ENCODE measurements around the gene TUFM.
"Not testable (repeated sequence)": the region's sequence is repeated elsewhere in the genome, so short reads cannot be mapped to it uniquely, and the experiment has no call there.

Gene TUFM

GRCh38 chr16:28838558-28838918 is 7.6 kb downstream of the TUFM start:
- DNase-seq (ENCODE audit: low read depth) = no peak

- DNase-seq (ENCODE audit: low read depth) = no peak
Observed at GRCh38 chr16:28837672-28838557, 8.2 kb downstream of the TUFM start.

DNA sequence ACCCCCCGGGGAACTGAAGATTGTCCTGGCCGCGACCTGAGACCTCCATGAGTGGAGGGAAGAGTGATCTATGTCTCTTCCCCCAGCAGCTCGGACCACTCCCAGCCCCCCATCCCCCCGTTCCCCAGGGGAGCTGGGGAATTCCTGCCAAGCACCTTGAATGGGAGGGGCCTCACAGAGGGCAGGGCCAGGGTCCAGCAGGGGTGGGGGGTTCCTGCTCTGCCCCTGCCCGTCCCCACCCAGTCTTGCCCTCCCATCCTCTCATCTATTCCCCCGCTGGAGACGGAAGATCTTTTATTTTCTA is 9.4 kb downstream of the TUFM start:
- DNase-seq (ENCODE audit: low read depth) = no peak

GRCh38 chr16:28835864-28836760 is 10.0 kb downstream of the TUFM start:
- no peak for DNase-seq (ENCODE audit: low read depth)

DNA sequence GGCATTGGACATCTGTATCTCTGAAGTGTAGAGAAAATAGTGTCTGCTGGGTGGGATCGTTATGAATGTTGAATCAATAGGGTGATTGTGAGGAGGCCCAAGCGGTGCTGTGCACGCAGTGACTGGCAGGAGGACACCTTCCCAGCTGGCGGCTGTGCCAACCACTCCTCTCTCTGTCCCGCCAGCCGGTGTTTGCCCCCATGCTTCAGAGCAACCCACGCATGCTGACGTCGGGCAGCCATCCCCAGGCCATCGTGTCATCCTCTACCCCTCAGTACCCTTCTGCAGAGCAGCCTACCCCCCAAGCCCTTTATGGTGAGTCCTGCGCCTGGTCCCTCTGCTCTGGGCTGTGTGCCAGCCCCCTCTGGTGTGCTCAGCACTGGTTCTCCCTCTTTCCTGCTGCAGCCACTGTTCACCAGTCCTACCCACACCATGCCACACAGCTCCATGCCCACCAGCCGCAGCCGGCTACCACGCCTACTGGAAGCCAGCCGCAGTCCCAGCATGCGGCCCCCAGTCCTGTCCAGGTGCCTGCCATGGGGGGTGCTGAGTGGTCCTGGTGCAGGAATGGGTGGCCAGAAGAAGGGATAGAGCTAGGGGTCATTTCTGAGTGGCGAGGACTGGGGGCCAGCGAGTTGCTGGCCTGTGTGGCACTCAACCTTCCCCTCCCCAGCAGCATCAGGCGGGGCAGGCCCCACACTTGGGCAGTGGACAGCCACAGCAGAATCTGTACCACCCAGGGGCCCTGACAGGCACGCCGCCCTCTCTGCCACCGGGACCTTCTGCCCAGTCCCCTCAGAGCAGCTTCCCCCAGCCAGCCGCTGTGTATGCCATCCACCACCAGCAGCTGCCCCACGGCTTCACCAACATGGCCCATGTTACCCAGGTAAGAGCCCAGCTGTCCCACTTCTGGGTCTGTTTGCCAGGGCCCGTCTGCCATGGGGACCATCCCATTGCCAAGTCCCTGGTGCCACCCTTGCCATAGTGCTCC is 11.0 kb downstream of the TUFM start:
- no peak for DNase-seq (ENCODE audit: low read depth)

- DNase-seq (ENCODE audit: low read depth) = no peak
Observed at GRCh38 chr16:28834349-28834748, 11.8 kb downstream of the TUFM start.

- no peak for DNase-seq (ENCODE audit: low read depth)
Observed at GRCh38 chr16:28830531-28830930, 15.6 kb downstream of the TUFM start.

DNA sequence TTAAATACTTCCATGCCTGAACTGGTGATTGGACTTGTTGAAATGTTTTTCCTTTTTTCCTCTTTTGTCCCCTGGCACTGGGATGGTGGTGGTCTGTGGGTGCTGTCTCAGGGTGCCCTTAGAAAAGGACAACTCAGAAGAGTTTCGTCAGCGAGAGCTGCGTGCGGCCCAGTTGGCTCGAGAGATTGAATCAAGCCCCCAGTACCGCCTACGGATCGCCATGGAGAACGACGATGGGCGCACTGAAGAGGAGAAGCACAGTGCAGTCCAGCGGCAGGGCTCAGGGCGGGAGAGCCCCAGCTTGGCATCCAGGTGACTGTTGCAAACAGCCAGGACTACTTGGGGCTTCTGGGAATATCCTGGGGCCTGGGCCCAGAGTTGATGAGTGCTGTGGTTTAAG is 16.4 kb downstream of the TUFM start:
- DNase-seq (ENCODE audit: low read depth) = no peak

- no peak for DNase-seq (ENCODE audit: low read depth)
Observed at GRCh38 chr16:28826141-28826540, 20.0 kb downstream of the TUFM start.

GRCh38 chr16:28824717-28824973 is 21.5 kb downstream of the TUFM start:
- DNase-seq (ENCODE audit: low read depth) = no peak

DNA sequence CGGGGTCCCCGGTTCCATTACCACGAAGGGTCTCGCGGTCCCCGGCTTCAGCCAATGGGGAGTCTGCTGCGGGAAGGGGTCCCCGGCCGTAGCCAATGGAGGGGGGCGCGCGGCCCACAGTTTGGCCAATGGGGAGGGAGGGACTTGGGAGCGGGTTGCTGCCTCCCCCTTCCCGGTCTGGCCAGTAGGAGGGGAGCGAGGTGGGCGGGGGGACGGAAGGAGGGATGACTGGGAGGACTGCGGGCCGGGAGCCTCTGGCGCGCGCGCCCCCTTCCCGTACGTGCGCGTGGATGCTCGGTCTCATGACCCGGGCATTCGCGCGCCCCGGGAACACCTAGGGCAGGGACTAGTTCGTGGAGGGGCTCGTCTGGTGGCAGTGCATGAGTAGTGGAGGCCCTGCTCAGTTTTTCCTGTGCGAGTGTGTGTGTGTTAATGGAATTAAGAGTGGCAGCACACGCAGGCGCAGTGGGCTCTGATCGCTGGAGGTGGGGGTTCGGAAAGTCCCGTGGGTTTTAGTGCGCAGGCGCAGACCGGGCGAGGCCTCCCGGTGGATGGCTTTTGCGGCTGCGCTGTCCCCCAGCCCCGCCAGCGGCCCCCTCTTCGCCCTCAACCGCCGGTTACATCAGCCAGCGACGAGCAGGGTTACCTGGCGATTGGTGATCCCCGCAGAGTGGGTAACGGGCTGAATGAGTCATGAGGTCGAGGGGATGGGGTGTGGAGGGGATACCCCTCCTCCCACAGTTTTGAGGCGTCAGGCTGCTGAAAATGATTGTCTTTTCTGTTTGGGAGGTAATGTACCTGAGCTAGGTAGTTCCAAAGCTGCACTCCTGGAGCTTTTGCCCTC is 22.1 kb downstream of the TUFM start:
- DNase-seq (ENCODE audit: low read depth) = peak; percentile 91

- DNase-seq (ENCODE audit: low read depth) = no peak
Observed at GRCh38 chr16:28823291-28823872, 22.8 kb downstream of the TUFM start.

DNA sequence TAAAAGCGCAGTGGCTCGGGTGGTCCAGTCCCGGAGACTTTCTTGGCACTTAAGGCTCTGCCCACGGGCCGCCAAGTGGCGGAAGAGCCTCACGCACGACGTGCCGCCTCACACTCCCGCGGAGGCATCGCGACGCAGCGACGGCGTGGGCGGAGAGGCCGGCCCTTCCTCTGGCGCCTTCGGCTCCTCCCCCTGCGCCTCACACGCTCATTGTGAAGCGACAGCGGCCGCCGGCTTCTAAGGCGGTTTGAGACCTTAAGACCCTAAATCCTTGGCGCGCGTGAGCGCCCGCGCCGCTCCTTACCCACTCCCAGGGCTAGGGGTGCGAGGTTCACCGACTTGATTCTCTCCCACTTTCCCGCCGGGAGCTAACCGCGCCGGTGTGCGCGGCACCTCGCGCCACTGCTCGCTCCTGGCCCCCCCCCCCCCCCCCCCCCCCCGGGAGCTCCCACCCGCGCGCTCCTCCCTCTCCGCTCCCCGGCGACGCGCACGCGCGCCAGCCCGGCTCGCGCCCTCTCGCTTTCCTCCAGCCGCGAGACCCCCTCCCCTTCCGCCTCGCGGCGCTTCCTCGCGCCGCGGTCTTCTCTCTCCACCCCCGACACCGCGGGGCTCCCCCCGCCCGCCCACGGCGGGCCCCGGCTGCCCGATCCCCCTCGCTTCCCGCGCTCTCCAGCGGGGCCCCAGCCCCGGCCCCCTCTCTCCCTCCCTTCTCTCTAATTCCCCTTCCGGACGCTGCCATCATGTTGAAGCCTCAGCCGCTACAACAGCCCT is 23.4 kb downstream of the TUFM start, which contains the start of gene ATXN2L:
Gene ATXN2L (plus strand): TSS at position 480 of the 771 bp plus-strand sequence. CDS start 261 bp downstream, at position 741.
- DNase-seq (ENCODE audit: low read depth) = peak; percentile 84

GRCh38 chr16:28821874-28822519 is 24.2 kb downstream of the TUFM start:
- DNase-seq (ENCODE audit: low read depth) = no peak

- not testable (repeated sequence) for DNase-seq (ENCODE audit: low read depth)
Observed at GRCh38 chr16:28820546-28820945, 25.6 kb downstream of the TUFM start.

DNA sequence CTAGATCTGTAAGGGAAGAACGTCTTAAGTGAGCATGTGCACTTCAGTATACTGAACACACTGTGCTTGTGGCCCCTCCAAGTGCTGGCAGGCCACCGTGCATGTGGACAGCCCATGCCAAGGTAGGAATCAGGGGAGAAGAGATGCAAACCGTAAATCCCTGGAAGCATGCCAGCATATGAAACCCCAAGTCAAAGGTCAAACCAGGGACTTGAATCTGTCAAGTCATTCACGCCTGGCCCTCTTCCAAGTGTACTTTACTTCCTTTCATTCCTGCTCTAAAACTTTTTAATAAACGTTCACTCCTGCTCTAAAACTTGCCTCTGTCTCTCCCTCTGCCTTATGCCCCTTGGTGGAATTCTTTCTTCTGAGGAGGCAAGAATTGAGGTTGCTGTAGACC is 26.1 kb downstream of the TUFM start:
- no peak for DNase-seq (ENCODE audit: low read depth)

DNA sequence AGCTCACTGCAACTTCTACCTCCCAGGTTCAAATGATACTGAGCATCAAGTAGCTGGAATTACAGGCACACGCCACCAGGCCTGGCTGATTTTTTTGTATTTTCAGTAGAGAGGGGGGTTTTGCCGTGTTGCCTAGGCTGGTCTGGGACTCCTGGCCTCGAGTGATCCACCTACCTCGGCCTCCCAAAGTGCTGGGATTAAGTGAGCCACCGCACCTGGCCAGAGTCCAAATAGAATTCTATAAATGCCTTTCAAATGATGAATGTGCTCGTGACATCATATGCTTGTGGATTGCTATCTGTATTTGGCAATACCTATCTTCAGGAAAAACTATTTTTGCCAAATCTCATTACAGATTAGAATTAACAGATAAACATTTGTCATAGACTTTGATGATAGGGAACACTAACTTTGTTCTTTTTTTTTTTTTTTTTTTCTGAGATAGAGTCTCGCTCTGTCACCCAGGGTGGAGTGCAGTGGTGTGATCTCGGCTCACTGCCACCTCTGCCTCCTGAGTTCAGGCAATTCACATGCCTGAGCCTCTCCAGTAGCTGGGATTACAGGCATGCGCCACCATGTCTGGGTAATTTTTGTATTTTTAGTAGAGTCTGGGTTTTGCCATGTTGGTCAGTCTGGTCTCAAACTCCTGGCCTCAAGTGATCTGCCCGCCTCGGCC is 38.6 kb downstream of the TUFM start:
- not testable (repeated sequence) for DNase-seq (ENCODE audit: low read depth)

DNA sequence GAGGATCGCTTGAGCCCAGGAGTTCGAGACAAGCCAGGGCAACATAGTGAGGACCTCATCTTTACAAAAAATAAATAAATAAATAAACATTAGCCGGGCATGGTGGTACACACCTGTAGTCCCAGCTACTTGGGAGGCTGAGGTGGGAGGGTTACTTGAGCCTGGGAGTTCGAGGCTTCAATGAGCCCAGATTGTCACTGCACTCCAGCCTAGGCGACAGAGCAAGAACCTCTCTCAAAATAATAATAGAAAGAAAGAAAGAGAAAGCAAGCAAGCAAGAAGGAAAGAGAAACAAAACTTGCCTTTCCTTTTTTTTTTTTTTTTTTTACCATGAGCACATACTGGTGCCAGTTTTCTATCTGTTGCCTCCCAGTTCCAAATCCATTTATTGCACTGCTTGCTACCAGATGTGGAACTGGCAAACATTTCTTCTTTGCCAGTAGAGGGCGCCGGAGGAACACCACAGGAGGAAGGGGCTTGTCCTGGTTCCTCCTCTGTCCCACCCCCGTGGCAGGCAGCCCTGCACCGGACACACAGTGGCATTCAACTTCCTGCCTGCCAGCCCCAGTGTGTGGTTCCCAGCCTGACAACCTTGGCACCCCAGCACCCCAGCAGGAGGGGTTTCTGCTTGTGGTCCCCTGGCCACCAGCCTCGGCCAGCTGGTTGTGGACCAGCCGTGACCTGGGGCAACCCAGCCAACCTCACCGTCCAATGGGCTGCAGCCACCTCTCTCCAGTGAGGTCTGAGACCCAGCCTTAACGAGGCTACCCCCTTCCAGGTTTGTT is 43.7 kb downstream of the TUFM start:
- DNase-seq (ENCODE audit: low read depth) = not testable (repeated sequence)

All from stimulated activated CD8-positive, alpha-beta memory T cell treated with anti-CD3 and anti-CD28 coated beads, Interleukin-7, amount 100 ng/mL, for 24 hours (primary cell).